Stomach (tissue), 9 donors: ENCODE measurements around the gene PIK3C2B. TPM values are rescaled to one million over a fixed set of nuclear protein-coding genes. Genes with fewer than 3 reads are reported as not detected.

Source experiments
- DNase-seq, 2 donors: peaks; one replicate each; pipeline versions ENCODE4 v3.0.0 to v3.0.0-alpha.2; 2013 to 2019
- H3K27ac ChIP-seq, 5 donors: fragments of 200-600 bp in 4 of 5; sonication (generic) in 4 of 5; one replicate each; pipeline ENCODE4 v1.5.1; 2013 to 2019; ENCODE audit warnings: mild to moderate bottlenecking in 1 of 5, moderate library complexity in 1 of 5
- H3K27me3 ChIP-seq, 3 donors: fragments of 200-600 bp; sonication (generic); one replicate each; pipeline ENCODE4 v1.5.1; 2017 to 2019; ENCODE audit warnings: mixed run types in 1 of 3
- H3K36me3 ChIP-seq, 4 donors: fragments of 200-600 bp; sonication (generic); 1 replicate in 3 of 4; 2 replicates in 1 of 4; pipeline ENCODE4 v1.5.1; 2016 to 2019
- H3K4me1 ChIP-seq, 4 donors: fragments of 200-600 bp; sonication (generic); one replicate each; pipeline ENCODE4 v1.5.1; 2016 to 2019
- H3K4me3 ChIP-seq, 4 donors: fragments of 200-600 bp; sonication (generic) in 3 of 4; one replicate each; pipeline ENCODE4 v1.5.1; 2016 to 2019; ENCODE audit warnings: mild to moderate bottlenecking in 1 of 4
- H3K9me3 ChIP-seq, 4 donors: fragments of 200-600 bp; sonication (generic); one replicate each; pipeline ENCODE4 v1.5.1; 2016 to 2019
- EP300 ChIP-seq: sonication (generic); formaldehyde crosslinking; IDR thresholded peaks from one replicate; pipeline ENCODE4 v1.6.1; 2017; ENCODE audit warnings: antibody characterized with exemption
- POLR2A ChIP-seq, 4 donors: fragments of 450-650 bp; IDR thresholded peaks; one replicate each; pipeline ENCODE4 v1.6.1; 2016; ENCODE audit warnings: antibody characterized with exemption in 4 of 4, control low read depth in 2 of 4, mild to moderate bottlenecking in 1 of 4, moderate library complexity in 1 of 4
- POLR2AphosphoS5 ChIP-seq, 3 donors: sonication (generic); formaldehyde crosslinking; IDR thresholded peaks; one replicate each; pipeline ENCODE4 v1.6.1; 2016; ENCODE audit warnings: antibody characterized with exemption in 3 of 3
- WGBS, 5 donors: extraction: QIAGEN DNeasy Blood & Tissue Kit in 3 of 5; methylation state at CpG; one replicate each; pipeline versions ENCODE4 v1.1.5 to v1.1.7; 2013 to 2018; 5-methylcytosine and 5-hydroxymethylcytosine counted together
- intact Hi-C: fragments of 100-400 bp; cut with DNase I; formaldehyde crosslinking; loops from one replicate; pipeline ENCODE4 v1.15.1; 2023; ENCODE audit warnings: low total_unique reads
- polyA plus RNA-seq, 3 donors: library from polyadenylated mRNA; stranded (reverse); fragments of 200-250 nt; gene quantifications; one replicate each; pipeline ENCODE4 v1.2.3, GENCODE V29; 2013
- total RNA-seq, 5 donors: library from RNA; depleted of rRNA; stranded (reverse); fragments of >200 nt; gene quantifications; one replicate each; pipeline versions ENCODE4 v1.1.0 to v1.2.3, GENCODE V29; 2014 to 2016
- TF ChIP-seq, protein P1 (sequence below), 7 experiments: fragments of 450-650 bp in 4 of 7; fragments of 200-600 bp in 3 of 7; sonication (generic) in 3 of 7; IDR thresholded peaks; one replicate each; pipeline ENCODE4 v1.5.1; 2016 to 2019; ENCODE audit warnings: antibody characterized with exemption in 7 of 7, control low read depth in 2 of 7, mild to moderate bottlenecking in 1 of 7
- donor health status: healthy with polysubstance abuse.
- donor health status: Bipolar disorder and iron deficiency.
- donor health status: healthy.

Gene PIK3C2B
- total and polyA plus RNA-seq, 8 donors: 4.1 to 129 (median 22.8) TPM

DNA sequence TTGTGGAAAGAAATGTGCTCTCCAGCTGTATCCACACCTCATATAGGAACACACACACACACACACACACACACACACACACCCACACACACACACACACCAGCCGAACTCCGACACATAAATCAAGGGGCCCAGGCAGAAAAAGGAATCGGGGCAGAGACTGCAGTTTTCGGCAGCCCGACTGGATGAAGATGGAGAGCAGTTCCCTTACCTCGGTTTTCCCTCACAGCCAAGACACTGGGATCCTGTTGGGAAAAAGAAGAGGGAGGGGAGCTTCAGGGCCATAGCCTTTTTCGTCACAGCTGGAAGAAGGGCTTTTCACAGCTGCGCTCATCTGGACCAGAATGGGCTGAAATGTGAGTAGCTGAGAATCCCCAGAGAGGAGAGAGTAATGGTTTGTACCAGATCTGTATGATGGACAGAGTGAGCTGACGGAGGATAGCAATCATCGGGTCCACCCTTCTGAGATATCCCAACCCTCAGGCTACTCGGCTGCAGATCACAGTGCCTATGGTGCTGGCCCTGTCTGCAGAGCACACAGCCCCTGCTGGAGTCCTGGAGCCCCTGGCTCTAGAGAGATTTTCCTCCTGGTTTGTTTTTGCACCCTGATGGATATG is 37.7 kb downstream of the PIK3C2B start:
- peaks cover 25 to 91% (median 85%) of the 10 kb centered on the region in 4 donors for H3K36me3 ChIP-seq
- 55 to 75% (median 68%) methylated on average over 11 of the region's 11 CpGs for WGBS, 5 donors
- H3K27me3 ChIP-seq: no peaks in the 10 kb centered on the region
- peaks cover 11 to 42% (median 14%) of the 10 kb centered on the region in 4 donors for H3K4me1 ChIP-seq
- peak overlapping the region in 3 of 5 donors; percentile 12 to 44 (median 38) for H3K27ac ChIP-seq
- TF ChIP-seq, protein P1, sequence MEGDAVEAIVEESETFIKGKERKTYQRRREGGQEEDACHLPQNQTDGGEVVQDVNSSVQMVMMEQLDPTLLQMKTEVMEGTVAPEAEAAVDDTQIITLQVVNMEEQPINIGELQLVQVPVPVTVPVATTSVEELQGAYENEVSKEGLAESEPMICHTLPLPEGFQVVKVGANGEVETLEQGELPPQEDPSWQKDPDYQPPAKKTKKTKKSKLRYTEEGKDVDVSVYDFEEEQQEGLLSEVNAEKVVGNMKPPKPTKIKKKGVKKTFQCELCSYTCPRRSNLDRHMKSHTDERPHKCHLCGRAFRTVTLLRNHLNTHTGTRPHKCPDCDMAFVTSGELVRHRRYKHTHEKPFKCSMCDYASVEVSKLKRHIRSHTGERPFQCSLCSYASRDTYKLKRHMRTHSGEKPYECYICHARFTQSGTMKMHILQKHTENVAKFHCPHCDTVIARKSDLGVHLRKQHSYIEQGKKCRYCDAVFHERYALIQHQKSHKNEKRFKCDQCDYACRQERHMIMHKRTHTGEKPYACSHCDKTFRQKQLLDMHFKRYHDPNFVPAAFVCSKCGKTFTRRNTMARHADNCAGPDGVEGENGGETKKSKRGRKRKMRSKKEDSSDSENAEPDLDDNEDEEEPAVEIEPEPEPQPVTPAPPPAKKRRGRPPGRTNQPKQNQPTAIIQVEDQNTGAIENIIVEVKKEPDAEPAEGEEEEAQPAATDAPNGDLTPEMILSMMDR (IDR thresholded peaks at IDR 0.05): no peak
- TF ChIP-seq POLR2A (IDR thresholded peaks at IDR 0.05) (no peak), EP300 (no peak), POLR2AphosphoS5 (IDR thresholded peaks at IDR 0.05) (no peak)
- intact Hi-C loops: no loop called here
- H3K9me3 ChIP-seq: no peaks in the 10 kb centered on the region
- H3K4me3 ChIP-seq: no peak overlapping the region
- DNase-seq: peak in 1 of 2 donors; percentile 81

GRCh38 chr1:204455831-204456145 is 38.8 kb downstream of the PIK3C2B start:
- DNase-seq: no peak
- intact Hi-C loops: no loop called here
- H3K9me3 ChIP-seq: no peaks in the 10 kb centered on the region
- no peaks in the 10 kb centered on the region for H3K27me3 ChIP-seq
- H3K36me3 ChIP-seq: peaks cover 25 to 81% (median 77%) of the 10 kb centered on the region in 4 donors
- TF ChIP-seq, protein P1 (IDR thresholded peaks at IDR 0.05): no peak
- TF ChIP-seq EP300 (no peak), POLR2AphosphoS5 (IDR thresholded peaks at IDR 0.05) (no peak), POLR2A (IDR thresholded peaks at IDR 0.05) (no peak)
- H3K4me3 ChIP-seq: no peak overlapping the region
- H3K27ac ChIP-seq: no peak overlapping the region
- 92 to 95% (median 94%) methylated on average over 7 to 9 of the region's 9 CpGs for WGBS, 5 donors
- H3K4me1 ChIP-seq: peaks cover 15 to 42% (median 23%) of the 10 kb centered on the region in 4 donors

GRCh38 chr1:204455063-204455830 is 39.4 kb downstream of the PIK3C2B start:
- intact Hi-C loops: no loop called here
- Histone ChIP-seq H3K27ac (peak overlapping the region in 3 of 5 donors; percentile 15 to 93 (median 84)), H3K9me3 (no peaks in the 10 kb centered on the region), H3K27me3 (no peaks in the 10 kb centered on the region), H3K4me1 (peaks cover 13 to 46% (median 28%) of the 10 kb centered on the region in 4 donors), H3K36me3 (peaks cover 22 to 80% (median 73%) of the 10 kb centered on the region in 4 donors), H3K4me3 (no peak overlapping the region)
- TF ChIP-seq, protein P1 (IDR thresholded peaks at IDR 0.05): no peak
- TF ChIP-seq EP300 (no peak), POLR2A (IDR thresholded peaks at IDR 0.05) (no peak), POLR2AphosphoS5 (IDR thresholded peaks at IDR 0.05) (no peak)
- WGBS, 5 donors: 76 to 86% (median 81%) methylated on average over 17 to 18 of the region's 18 CpGs
- no peak for DNase-seq

GRCh38 chr1:204454476-204454875 is 40.1 kb downstream of the PIK3C2B start:
- TF ChIP-seq POLR2A (IDR thresholded peaks at IDR 0.05) (no peak), POLR2AphosphoS5 (IDR thresholded peaks at IDR 0.05) (no peak), EP300 (no peak)
- TF ChIP-seq, protein P1 (IDR thresholded peaks at IDR 0.05): no peak
- Histone ChIP-seq H3K36me3 (peaks cover 20 to 80% (median 73%) of the 10 kb centered on the region in 4 donors), H3K9me3 (no peaks in the 10 kb centered on the region), H3K4me1 (peaks cover 18 to 54% (median 35%) of the 10 kb centered on the region in 4 donors), H3K4me3 (no peak overlapping the region), H3K27me3 (no peaks in the 10 kb centered on the region), H3K27ac (peak overlapping the region in 4 of 5 donors; percentile 15 to 93 (median 51))
- WGBS, 5 donors: 84 to 93% (median 91%) methylated on average over 4 of the region's 4 CpGs
- intact Hi-C loops: loop anchor here (5.0 kb wide), 1 partner anchor 38 kb away; the partner anchor contains the start of gene PIK3C2B
- no peak for DNase-seq
